Measurements from ENCODE around the gene GRIN3A. TPM values are rescaled to one million over a fixed set of nuclear protein-coding genes. Genes with fewer than 3 reads are reported as not detected.

GRIN3A gene
- total RNA-seq, 4 donors from 2014 or later, result 0.39 TPM; not detected in 3

- Histone ChIP-seq H3K4me1 (no peaks in the 10 kb centered on the region), H3K9me3 (no peaks in the 10 kb centered on the region), H3K4me3 (no peak overlapping the region), H3K27ac (no peak overlapping the region), H3K27me3 (no peaks in the 10 kb centered on the region), H3K36me3 (no peaks in the 10 kb centered on the region)
- WGBS, 2 donors, result 77 to 84% methylated on average over 4 of the region's 4 CpGs
- no peak for DNase-seq (ENCODE audit: low spot score in 2 of 2)
- TF ChIP-seq CTCF (IDR thresholded peaks at IDR 0.05) (no peak), POLR2A (IDR thresholded peaks at IDR 0.05) (no peak), EP300 (IDR thresholded peaks at IDR 0.05) (no peak)
Observed at GRCh38 chr9:101587332-101588043, 151.0 kb downstream of the GRIN3A start.

DNA sequence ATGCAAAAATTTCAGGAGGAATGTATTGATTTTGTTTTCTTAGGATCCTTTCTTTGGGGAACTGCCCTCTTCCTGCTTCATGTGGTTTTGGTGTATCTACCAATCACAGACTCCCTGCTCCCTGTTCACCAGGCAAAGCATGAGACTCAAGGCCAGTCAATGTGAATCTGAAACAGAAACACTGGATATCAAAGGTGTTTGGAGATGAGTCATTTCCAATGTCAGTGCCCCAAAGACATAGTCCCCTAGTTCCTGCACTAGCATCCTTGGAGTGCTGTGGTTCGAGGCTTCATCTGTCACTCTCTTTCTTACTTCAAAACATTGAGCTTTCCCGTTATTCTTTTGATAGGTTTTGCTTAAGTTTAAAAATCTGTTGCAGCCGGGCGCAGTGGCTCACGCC is 151.8 kb downstream of the GRIN3A start:
- Histone ChIP-seq H3K27me3 (no peaks in the 10 kb centered on the region), H3K9me3 (no peaks in the 10 kb centered on the region), H3K27ac (no peak overlapping the region), H3K4me3 (no peak overlapping the region), H3K36me3 (no peaks in the 10 kb centered on the region), H3K4me1 (no peaks in the 10 kb centered on the region)
- DNase-seq (ENCODE audit: low spot score in 2 of 2), result no peak
- 92 to 95% methylated on average over 5 of the region's 5 CpGs for WGBS, 2 donors
- TF ChIP-seq POLR2A (IDR thresholded peaks at IDR 0.05) (no peak), EP300 (IDR thresholded peaks at IDR 0.05) (no peak), CTCF (IDR thresholded peaks at IDR 0.05) (no peak)

GRCh38 chr9:101585740-101586139 is 152.7 kb downstream of the GRIN3A start:
- no peak for DNase-seq (ENCODE audit: low spot score in 2 of 2)
- Histone ChIP-seq H3K4me3 (no peak overlapping the region), H3K27me3 (no peaks in the 10 kb centered on the region), H3K4me1 (no peaks in the 10 kb centered on the region), H3K9me3 (no peaks in the 10 kb centered on the region), H3K27ac (no peak overlapping the region), H3K36me3 (no peaks in the 10 kb centered on the region)
- 64 to 82% methylated on average over 3 of the region's 3 CpGs for WGBS, 2 donors
- peak in 1 of 2 donors; percentile 40 for TF ChIP-seq EP300 (IDR thresholded peaks at IDR 0.05)
- no peak for TF ChIP-seq POLR2A (IDR thresholded peaks at IDR 0.05)
- TF ChIP-seq CTCF (IDR thresholded peaks at IDR 0.05), result no peak

DNA sequence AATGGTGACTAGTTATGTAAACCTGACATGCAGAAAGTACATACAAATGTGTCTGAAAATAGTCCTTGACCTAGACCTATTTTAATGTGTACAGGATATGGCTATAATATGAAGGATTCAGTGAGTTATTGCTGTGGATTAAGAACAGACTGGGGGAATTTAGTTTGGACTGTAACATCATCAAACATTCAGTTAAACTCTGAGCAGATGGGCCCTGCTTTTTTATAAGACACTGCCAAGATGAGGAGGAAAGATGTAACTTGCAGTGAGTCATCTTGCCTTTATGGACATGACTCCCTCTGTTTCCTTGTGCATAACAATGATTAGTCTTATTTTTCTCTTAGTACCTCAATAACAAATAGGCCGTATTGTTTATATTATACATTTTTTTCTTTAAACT is 155.9 kb downstream of the GRIN3A start:
- H3K27ac ChIP-seq, result no peak overlapping the region
- no peak for DNase-seq (ENCODE audit: low spot score in 2 of 2)
- H3K36me3 ChIP-seq, result no peaks in the 10 kb centered on the region
- TF ChIP-seq POLR2A (IDR thresholded peaks at IDR 0.05) (no peak), CTCF (IDR thresholded peaks at IDR 0.05) (no peak), EP300 (IDR thresholded peaks at IDR 0.05) (no peak)
- WGBS, 2 donors, result 52 to 60% methylated on average over 1 of the region's 1 CpG
- no peak overlapping the region for H3K4me3 ChIP-seq
- no peaks in the 10 kb centered on the region for H3K27me3 ChIP-seq
- no peaks in the 10 kb centered on the region for H3K4me1 ChIP-seq
- H3K9me3 ChIP-seq, result no peaks in the 10 kb centered on the region

- no peaks in the 10 kb centered on the region for H3K4me1 ChIP-seq
- no peaks in the 10 kb centered on the region for H3K27me3 ChIP-seq
- 77 to 84% methylated on average over 6 of the region's 6 CpGs for WGBS, 2 donors
- H3K9me3 ChIP-seq, result no peaks in the 10 kb centered on the region
- no peak for DNase-seq (ENCODE audit: low spot score in 2 of 2)
- no peak overlapping the region for H3K27ac ChIP-seq
- TF ChIP-seq POLR2A (IDR thresholded peaks at IDR 0.05) (no peak), CTCF (IDR thresholded peaks at IDR 0.05) (no peak), EP300 (IDR thresholded peaks at IDR 0.05) (no peak)
- H3K36me3 ChIP-seq, result no peaks in the 10 kb centered on the region
- no peak overlapping the region for H3K4me3 ChIP-seq
Observed at GRCh38 chr9:101579711-101580545, 158.5 kb downstream of the GRIN3A start.
